ENCODE data around the gene PLXNA2.
A peak's percentile ranks its signal among the peaks of the same experiment; 100 is the strongest.

Gene PLXNA2

GRCh38 chr1:208175508-208175895, 68.7 kb downstream of the PLXNA2 start:
- DNase-seq, result no peak

DNA sequence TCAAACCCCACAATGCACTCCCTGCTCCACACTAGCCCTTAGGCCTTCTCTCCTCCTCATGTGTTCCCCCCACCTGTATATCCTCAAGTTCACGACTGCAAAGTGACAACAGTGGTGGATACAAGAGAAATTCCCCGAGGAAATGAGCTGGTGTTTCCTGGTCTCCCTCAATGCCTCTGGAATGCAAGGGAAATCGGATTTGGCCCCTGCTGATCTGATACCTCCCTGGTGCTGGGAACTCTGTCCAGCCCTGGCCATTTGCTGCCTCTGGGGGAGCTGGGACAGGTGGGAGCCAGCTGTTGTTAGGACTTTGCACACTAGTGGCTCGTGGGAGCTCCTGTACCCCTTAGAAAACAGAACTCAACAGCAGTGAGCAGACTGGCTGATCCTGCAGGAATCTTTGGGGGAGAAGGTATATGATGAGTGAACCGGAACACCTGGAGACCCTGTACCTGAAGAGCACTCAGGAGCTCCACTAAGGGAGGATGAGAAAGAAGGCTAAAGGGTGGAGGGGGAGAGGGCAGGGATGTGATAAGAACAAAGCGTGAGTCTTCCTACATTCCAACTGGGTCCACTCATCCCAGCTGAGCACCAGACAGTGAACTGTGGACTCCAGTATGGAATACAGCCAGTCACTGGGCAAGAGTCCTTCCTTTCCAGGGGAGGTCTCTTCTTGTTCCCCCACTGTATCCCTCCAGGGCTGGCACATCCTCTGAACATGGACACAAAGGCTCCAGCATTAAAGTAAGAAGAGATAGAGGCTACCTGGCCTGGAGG, 69.3 kb downstream of the PLXNA2 start:
- no peak for DNase-seq

- no peak for DNase-seq
These were observed 70.0 kb downstream of the PLXNA2 start for GRCh38 chr1:208174200-208174599.

GRCh38 chr1:208173749-208174148, 70.4 kb downstream of the PLXNA2 start:
- no peak for DNase-seq

DNA sequence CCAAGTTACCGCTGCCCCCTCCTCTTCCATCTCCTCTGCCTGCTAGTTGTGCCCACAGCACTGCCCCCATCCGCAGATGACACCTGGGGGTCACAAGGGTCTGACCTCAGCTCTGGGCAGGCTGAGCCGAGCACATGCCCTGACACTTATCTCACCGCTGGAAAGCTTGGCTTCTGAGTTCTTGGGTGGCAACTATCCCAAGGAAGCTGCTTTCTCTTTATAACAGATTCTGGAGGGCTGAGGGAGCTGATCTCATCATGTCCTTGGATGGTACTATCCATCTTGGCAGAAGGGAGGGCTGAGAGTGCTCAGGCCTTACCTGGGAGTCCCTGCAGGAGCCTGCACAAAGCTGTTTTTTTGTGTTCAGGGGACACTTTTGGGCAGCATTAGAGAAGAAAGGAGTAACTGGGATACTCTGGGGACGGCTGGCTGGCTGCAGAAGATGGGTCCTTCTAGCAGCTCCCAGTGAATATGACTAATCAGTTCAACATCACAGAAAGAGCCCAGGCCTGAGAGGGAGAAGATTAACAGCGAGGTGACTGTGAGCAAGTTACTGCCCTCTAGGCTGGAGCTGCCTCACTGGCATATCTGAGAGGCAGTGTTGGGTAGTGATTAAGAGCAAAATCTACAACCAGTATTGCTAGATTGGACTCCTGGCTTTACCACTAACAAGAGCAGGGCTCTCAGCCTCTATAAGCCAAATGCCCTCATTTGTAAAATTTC, 71.6 kb downstream of the PLXNA2 start:
- DNase-seq, result no peak

GRCh38 chr1:208171616-208172422, 72.4 kb downstream of the PLXNA2 start:
- DNase-seq, result no peak

GRCh38 chr1:208170252-208170651, 73.9 kb downstream of the PLXNA2 start:
- DNase-seq, result no peak

DNA sequence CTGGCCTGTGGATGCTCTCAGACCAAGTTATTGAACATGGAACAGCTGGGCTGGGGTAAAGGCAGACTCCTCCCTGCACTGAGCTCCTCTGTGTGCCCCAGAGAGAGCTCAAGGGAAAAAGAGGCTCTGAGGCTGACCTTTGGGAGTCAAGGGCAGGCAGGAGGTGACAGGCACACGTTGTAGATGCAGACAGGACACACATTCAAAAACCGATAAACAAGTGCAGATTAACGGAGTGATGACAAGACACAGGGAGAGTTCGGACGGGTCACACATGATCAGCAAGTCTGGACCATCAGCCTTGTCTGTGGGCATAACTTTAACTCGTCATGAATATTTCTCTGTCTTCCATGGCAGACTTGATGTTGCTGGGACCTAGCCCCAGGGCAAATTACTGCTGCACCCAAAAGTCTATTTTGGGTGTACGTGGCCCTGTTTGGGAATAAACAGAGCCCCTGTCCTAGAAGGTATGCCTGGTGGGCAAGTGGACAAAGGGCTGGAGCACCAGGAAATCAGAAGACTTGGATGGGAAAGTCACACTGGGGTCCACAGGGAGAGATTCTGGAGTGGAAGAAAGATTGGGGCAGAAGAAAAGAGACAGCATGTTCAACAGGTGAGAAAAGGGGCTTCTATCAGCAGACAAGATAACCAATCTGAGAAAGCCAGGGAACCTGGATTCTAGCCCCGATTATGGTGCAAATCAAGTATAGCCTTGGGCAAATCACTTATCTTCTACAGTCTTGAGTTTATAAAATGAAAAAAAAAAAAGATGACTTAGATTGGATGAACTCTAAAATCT, 74.9 kb downstream of the PLXNA2 start:
- DNase-seq, result no peak

- no peak for DNase-seq
These were observed 76.8 kb downstream of the PLXNA2 start for GRCh38 chr1:208167261-208167869.

- no peak for DNase-seq
These were observed 77.6 kb downstream of the PLXNA2 start for GRCh38 chr1:208166340-208167138.

DNA sequence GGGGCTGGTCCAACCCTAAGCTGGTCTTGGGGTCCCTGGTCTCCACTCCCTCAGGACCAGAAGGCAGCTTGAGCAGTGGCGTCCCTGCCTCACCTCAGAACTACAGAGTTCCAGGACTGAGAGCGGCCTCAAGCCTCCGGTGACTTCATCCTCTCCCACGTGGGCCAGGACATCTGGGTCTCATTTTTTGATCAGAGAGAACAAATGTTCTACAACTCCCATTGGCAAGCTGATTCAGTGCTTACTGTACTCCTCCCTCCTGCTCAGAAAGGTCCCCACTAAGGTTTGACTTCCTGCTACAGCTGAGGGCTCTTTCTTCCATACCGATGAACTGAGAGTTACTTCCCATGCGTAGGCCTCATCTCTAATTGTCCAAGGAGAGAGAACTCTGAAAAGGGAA, 78.5 kb downstream of the PLXNA2 start:
- no peak for DNase-seq

- DNase-seq, result no peak
These were observed 79.6 kb downstream of the PLXNA2 start for GRCh38 chr1:208164609-208165008.

DNA sequence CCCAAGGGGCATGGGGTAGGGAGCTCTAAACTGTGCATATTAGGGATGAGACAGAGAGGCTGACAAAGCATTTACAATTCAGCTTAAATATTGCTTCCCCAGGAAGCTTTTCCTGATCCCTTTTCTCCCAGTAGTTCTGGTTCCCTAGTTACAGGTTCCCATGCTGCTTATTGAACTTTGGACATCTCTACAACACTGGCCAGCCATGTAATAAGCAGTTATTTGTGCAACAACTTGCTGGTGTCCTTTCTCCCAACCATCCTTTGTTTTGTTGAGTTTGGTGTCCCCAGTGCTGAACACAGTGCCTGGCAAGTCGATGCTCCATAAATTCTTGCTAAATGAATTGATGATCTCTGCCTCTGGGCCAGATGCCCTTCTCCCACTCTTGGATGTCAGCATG, 80.6 kb downstream of the PLXNA2 start:
- DNase-seq, result peak; percentile 13

- DNase-seq, result no peak
These were observed 81.3 kb downstream of the PLXNA2 start for GRCh38 chr1:208162903-208163302.

DNA sequence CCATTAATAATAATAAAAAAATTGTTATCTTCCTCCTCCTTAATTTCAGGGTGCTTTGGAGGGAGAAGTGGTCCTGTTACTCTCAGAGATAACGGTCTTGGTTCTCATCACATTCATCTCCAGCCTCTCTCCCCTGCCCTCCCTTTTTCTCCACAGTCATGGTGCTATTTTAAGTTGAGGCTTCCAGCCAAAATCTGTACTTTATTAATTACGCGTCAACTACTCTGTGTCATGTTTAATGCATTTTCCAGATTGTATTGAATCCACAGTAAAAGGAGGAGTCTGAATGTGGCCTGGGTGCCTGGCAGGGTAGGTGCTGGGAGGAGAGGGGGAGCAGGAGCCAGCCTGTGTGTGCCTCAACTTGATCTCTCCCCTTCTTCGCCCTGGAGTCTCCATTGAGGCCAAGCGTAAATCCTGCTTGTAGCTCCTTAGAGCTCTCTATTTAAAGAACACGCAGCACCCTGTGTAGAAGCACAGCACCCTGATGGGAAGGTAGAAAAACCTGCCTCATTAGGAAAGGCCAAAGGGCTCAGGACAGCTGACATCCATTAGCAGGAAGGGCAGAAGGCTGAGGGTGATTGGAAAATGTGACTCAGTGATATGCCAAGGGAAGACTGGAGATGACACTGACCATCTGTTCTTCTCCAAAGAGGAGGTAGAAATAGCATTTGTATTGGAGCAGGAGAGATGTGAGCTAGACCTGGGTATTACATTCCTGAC, 82.4 kb downstream of the PLXNA2 start:
- DNase-seq, result no peak

DNA sequence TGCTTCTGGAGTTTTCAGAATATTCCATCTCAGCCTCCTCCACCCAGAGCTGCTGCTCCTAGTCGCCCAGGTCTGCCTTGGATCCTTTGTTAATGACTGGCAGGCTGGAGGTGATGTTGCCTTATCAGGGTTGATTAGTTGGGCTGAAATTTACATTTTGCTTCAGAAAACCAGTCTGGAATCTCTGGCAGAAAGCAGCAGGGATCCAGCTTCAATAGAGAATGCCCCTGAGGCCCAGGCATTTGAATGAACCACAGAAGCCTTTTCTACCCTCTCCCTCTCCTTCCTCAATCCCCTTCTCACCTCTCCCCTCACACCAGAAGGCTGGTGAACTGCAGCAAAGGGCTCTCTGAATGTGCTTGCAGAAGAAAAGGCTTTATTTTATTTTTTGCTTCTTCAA, 83.2 kb downstream of the PLXNA2 start:
- no peak for DNase-seq

GRCh38 chr1:208160259-208160819, 83.8 kb downstream of the PLXNA2 start:
- no peak for DNase-seq

GRCh38 chr1:208159555-208160258, 84.5 kb downstream of the PLXNA2 start:
- DNase-seq, result no peak

- peak; percentile 20 for DNase-seq
These were observed 85.3 kb downstream of the PLXNA2 start for GRCh38 chr1:208158640-208159554.

Data from DMS53 (cell line).